Ovary (tissue), 9 donors: ENCODE data around the gene HOXB3. TPM values are rescaled to one million over a fixed set of nuclear protein-coding genes. Genes with fewer than 3 reads are reported as not detected.
A peak's percentile ranks its signal among the peaks of the same experiment; 100 is the strongest.

Experiments
- DNase-seq, 5 donors: peaks; one replicate each; pipeline ENCODE4 v3.0.0-alpha.2; 2019 to 2020
- H3K27ac ChIP-seq, 2 donors: fragments of 200-600 bp; one replicate each; pipeline versions ENCODE4 v1.5.1 to v1.8.0; 2019 to 2022
- H3K27me3 ChIP-seq: fragments of 200-600 bp; one replicate; pipeline ENCODE4 v1.8.0; 2022
- H3K36me3 ChIP-seq: fragments of 200-600 bp; sonication (generic); one replicate; pipeline ENCODE4 v1.5.1; 2019
- H3K4me1 ChIP-seq: one replicate; pipeline ENCODE4 v1.8.1; 2013; ENCODE audit warnings: mild to moderate bottlenecking, moderate library complexity; ENCODE audit not compliant: insufficient read depth
- H3K4me3 ChIP-seq: fragments of 200-600 bp; sonication (generic); one replicate; pipeline ENCODE4 v1.5.1; 2017
- H3K9me3 ChIP-seq, 2 donors: fragments of 200-600 bp in 1 of 2; sonication (generic) in 1 of 2; one replicate each; pipeline versions ENCODE4 v1.5.1 to v1.8.1; 2013 to 2019; ENCODE audit warnings: mild to moderate bottlenecking in 1 of 2, moderate library complexity in 1 of 2
- CTCF ChIP-seq, 3 donors: fragments of 450-650 bp in 2 of 3; fragments of 200-600 bp in 1 of 3; IDR thresholded peaks; one replicate each; pipeline versions ENCODE4 v1.5.1 to v1.8.0; 2016 to 2022; ENCODE audit warnings: antibody characterized with exemption in 3 of 3, mild to moderate bottlenecking in 1 of 3
- EP300 ChIP-seq: sonication (generic); formaldehyde crosslinking; IDR thresholded peaks from one replicate; pipeline ENCODE4 v1.6.1; 2017; ENCODE audit warnings: antibody characterized with exemption
- POLR2A ChIP-seq: fragments of 450-650 bp; IDR thresholded peaks from one replicate; pipeline ENCODE4 v1.6.1; 2017; ENCODE audit warnings: antibody characterized with exemption, mild to moderate bottlenecking, moderate library complexity
- WGBS, 3 donors: extraction: QIAGEN DNeasy Blood & Tissue Kit in 1 of 3; methylation state at CpG; one replicate each; pipeline versions ENCODE4 v1.1.5 to v1.1.7; 2013 to 2017; 5-methylcytosine and 5-hydroxymethylcytosine counted together
- intact Hi-C, 4 donors: fragments of 100-400 bp; cut with DNase I; formaldehyde crosslinking; loops; one replicate each; pipeline versions ENCODE4 v1.11.0 to v1.15.1; 2022 to 2023
- polyA plus RNA-seq, 2 donors: library from polyadenylated mRNA; stranded (reverse); fragments of 200-250 nt in 1 of 2; fragments of 350-450 nt in 1 of 2; fragmentation: Illumina TruSeq in 1 of 2; extraction: RNeasy Lipid Tissue Mini Kit (QIAGEN cat#74804) in 1 of 2; gene quantifications; one replicate each; pipeline ENCODE4 v1.2.3, GENCODE V29; 2013 to 2014
- total RNA-seq, 7 donors: library from RNA; depleted of rRNA in 2 of 7; stranded (reverse); fragments of >200 nt in 2 of 7; fragmentation: NEBNext Ultra II Directional in 3 of 7; extraction: Animal tissue kit (Norgen Biotek cat#: 25700) in 3 of 7; gene quantifications; one replicate each; pipeline versions ENCODE4 v1.1.0 to v1.2.4, GENCODE V29; 2016 to 2023
- donor health status: DM: no; HTN: no; CAD: no; lungs with moderate emphysema.
- donor health status: DM: no; HTN: no; CAD: no.
- donor health status: Bipolar disorder and iron deficiency.
- donor health status: DM: yes; HTN: yes; CAD: no.
- donor health status: DM: no; HTN: no; CAD: no.
- donor health status: DM: yes; HTN: yes; CAD: no.

The HOXB3 gene
- total and polyA plus RNA-seq, 9 donors, result 0.43 to 10.7 (median 2.7) TPM

- H3K9me3 ChIP-seq, result no peaks in the 10 kb centered on the region
- intact Hi-C loops, result loop anchor here in 1 of 4 donors (10.0 kb wide), 1 partner anchor 286 kb away; no protein-coding TSS in a partner anchor
- no peak for TF ChIP-seq CTCF (IDR thresholded peaks at IDR 0.05)
- no peak for TF ChIP-seq EP300
- TF ChIP-seq POLR2A, result no peak
- no peaks in the 10 kb centered on the region for H3K36me3 ChIP-seq
- H3K27ac ChIP-seq, result no peak overlapping the region
- no peak overlapping the region for H3K4me3 ChIP-seq
- H3K4me1 ChIP-seq, result peaks cover 2% of the 10 kb centered on the region
- 41 to 48% (median 46%) methylated on average over 6 of the region's 6 CpGs for WGBS, 3 donors
- peaks cover 8% of the 10 kb centered on the region for H3K27me3 ChIP-seq
- DNase-seq, result no peak
These were observed 30.6 kb upstream of the HOXB3 start for GRCh38 chr17:48620461-48621139.

GRCh38 chr17:48619826-48620449, 29.9 kb upstream of the HOXB3 start:
- WGBS, 3 donors, result 11 to 15% (median 12%) methylated on average over 32 of the region's 32 CpGs
- H3K36me3 ChIP-seq, result no peaks in the 10 kb centered on the region
- H3K27ac ChIP-seq, result no peak overlapping the region
- no peaks in the 10 kb centered on the region for H3K9me3 ChIP-seq
- no peak for TF ChIP-seq POLR2A
- no peak for TF ChIP-seq CTCF (IDR thresholded peaks at IDR 0.05)
- intact Hi-C loops, result loop anchor here in 3 of 4 donors (5.0 to 10.0 kb wide), 3 partner anchors 285 to 595 kb away; no protein-coding TSS in a partner anchor
- DNase-seq, result no peak
- H3K4me3 ChIP-seq, result no peak overlapping the region
- peaks cover 1% of the 10 kb centered on the region for H3K4me1 ChIP-seq
- peaks cover 7% of the 10 kb centered on the region for H3K27me3 ChIP-seq

- Histone ChIP-seq H3K4me3 (no peak overlapping the region), H3K27ac (no peak overlapping the region), H3K27me3 (peaks cover 6% of the 10 kb centered on the region), H3K36me3 (no peaks in the 10 kb centered on the region), H3K4me1 (no peaks in the 10 kb centered on the region), H3K9me3 (no peaks in the 10 kb centered on the region)
- 2 to 4% (median 2%) methylated on average over 25 of the region's 25 CpGs for WGBS, 3 donors
- peak; percentile 71 to 90 (median 83) for DNase-seq
- TF ChIP-seq POLR2A (no peak), CTCF (IDR thresholded peaks at IDR 0.05) (peak; percentile 81 to 92 (median 90))
- intact Hi-C loops, result loop anchor here in 3 of 4 donors (5.0 to 10.0 kb wide), 2 partner anchors 286 to 594 kb away; no protein-coding TSS in a partner anchor
These were observed 28.3 kb upstream of the HOXB3 start for GRCh38 chr17:48618256-48618896.

GRCh38 chr17:48617471-48618255, 27.6 kb upstream of the HOXB3 start:
- Histone ChIP-seq H3K27me3 (peaks cover 6% of the 10 kb centered on the region), H3K4me3 (no peak overlapping the region), H3K36me3 (no peaks in the 10 kb centered on the region), H3K9me3 (no peaks in the 10 kb centered on the region), H3K27ac (no peak overlapping the region), H3K4me1 (no peaks in the 10 kb centered on the region)
- intact Hi-C loops, result loop anchor here in 3 of 4 donors (5.0 to 10.0 kb wide), 2 partner anchors 285 to 593 kb away; no protein-coding TSS in a partner anchor
- DNase-seq, result no peak
- TF ChIP-seq CTCF (IDR thresholded peaks at IDR 0.05) (no peak), EP300 (no peak), POLR2A (no peak)
- WGBS, 3 donors, result 2 to 11% (median 5%) methylated on average over 42 to 43 of the region's 43 CpGs
